Neuronal stem cell (in vitro differentiated cells): ENCODE results near the gene UTP25.

ENCODE experiments used
- DNase-seq: peaks from one replicate; pipeline ENCODE4 v3.0.0-alpha.2; 2013; ENCODE audit warnings: low spot score
- H2AFZ ChIP-seq: one replicate; pipeline ENCODE4 v1.6.1; 2013; ENCODE audit warnings: mild to moderate bottlenecking, low read length, inconsistent platforms
- H2AK5ac ChIP-seq: 2 replicates; pipeline ENCODE4 v1.6.1; 2013; ENCODE audit warnings: low read depth, mild to moderate bottlenecking, inconsistent platforms, low read length, moderate library complexity, mixed read lengths
- H2BK120ac ChIP-seq: 2 replicates; pipeline ENCODE4 v1.6.1; 2013; ENCODE audit warnings: low read depth, mild to moderate bottlenecking, inconsistent platforms, low read length, moderate library complexity, mixed read lengths
- H2BK12ac ChIP-seq: one replicate; pipeline ENCODE4 v1.6.1; 2013; ENCODE audit warnings: low read length, inconsistent platforms
- H2BK15ac ChIP-seq: 2 replicates; pipeline ENCODE4 v1.6.1; 2013; ENCODE audit warnings: mild to moderate bottlenecking, low read length, inconsistent platforms, mixed read lengths
- H2BK5ac ChIP-seq: one replicate; pipeline ENCODE4 v1.6.1; 2013; ENCODE audit warnings: inconsistent platforms, mild to moderate bottlenecking, low read length, moderate library complexity
- H3K14ac ChIP-seq: one replicate; pipeline ENCODE4 v1.6.1; 2013; ENCODE audit warnings: low read length, inconsistent platforms
- H3K18ac ChIP-seq: 2 replicates; pipeline ENCODE4 v1.6.1; 2013; ENCODE audit warnings: low read length, inconsistent platforms
- H3K23ac ChIP-seq: 2 replicates; pipeline ENCODE4 v1.6.1; 2013; ENCODE audit warnings: low read depth, mild to moderate bottlenecking, mixed read lengths, low read length, inconsistent platforms; ENCODE audit not compliant: poor library complexity
- H3K27ac ChIP-seq: replicated peaks from 3 replicates; pipeline ENCODE4 v1.5.1; 2013; ENCODE audit warnings: low read length, inconsistent platforms
- H3K27me3 ChIP-seq, 3 experiments: 2 replicates each; pipeline ENCODE4 v1.6.1; 2013; ENCODE audit warnings: low read length in 3 of 3, mild to moderate bottlenecking in 2 of 3, inconsistent platforms in 1 of 3, low read depth in 1 of 3, mixed read lengths in 1 of 3, moderate library complexity in 1 of 3; ENCODE audit not compliant: control insufficient read depth in 3 of 3, insufficient read depth in 3 of 3
- H3K36me3 ChIP-seq, 2 donors: replicated peaks in 1 of 2; 2 replicates each; pipeline ENCODE4 v1.6.1; 2013; ENCODE audit warnings: low read length in 2 of 2; ENCODE audit not compliant: control insufficient read depth in 2 of 2, insufficient read depth in 2 of 2
- H3K4ac ChIP-seq: 2 replicates; pipeline ENCODE4 v1.6.1; 2013; ENCODE audit warnings: inconsistent platforms, mild to moderate bottlenecking, low read length, moderate library complexity
- H3K4me1 ChIP-seq, 2 donors: 1 replicate in 1 of 2; 2 replicates in 1 of 2; pipeline ENCODE4 v1.6.1; 2013; ENCODE audit warnings: low read length in 2 of 2, low read depth in 1 of 2; ENCODE audit not compliant: control insufficient read depth in 2 of 2, insufficient read depth in 1 of 2
- H3K4me2 ChIP-seq: one replicate; pipeline ENCODE4 v1.6.1; 2013; ENCODE audit warnings: mild to moderate bottlenecking, low read length, inconsistent platforms; ENCODE audit not compliant: insufficient read depth, poor library complexity, severe bottlenecking
- H3K4me3 ChIP-seq, 2 donors: 2 replicates each; pipeline ENCODE4 v1.5.1; 2013; ENCODE audit warnings: low read length in 2 of 2, mild to moderate bottlenecking in 2 of 2, inconsistent platforms in 1 of 2, moderate library complexity in 1 of 2
- H3K79me1 ChIP-seq: one replicate; pipeline ENCODE4 v1.6.1; 2013; ENCODE audit warnings: low read depth, mild to moderate bottlenecking, inconsistent platforms, low read length, moderate library complexity
- H3K9ac ChIP-seq: one replicate; pipeline ENCODE4 v1.6.1; 2013; ENCODE audit warnings: mild to moderate bottlenecking, low read depth, low read length, inconsistent platforms; ENCODE audit not compliant: poor library complexity
- H3K9me3 ChIP-seq, 2 donors: replicated peaks in 1 of 2; 2 replicates each; pipeline versions ENCODE3 to v1.6.1; 2013; ENCODE audit warnings: low read length in 2 of 2, mild to moderate bottlenecking in 2 of 2, inconsistent platforms in 1 of 2, low read depth in 1 of 2, mixed read lengths in 1 of 2, moderate library complexity in 1 of 2; ENCODE audit not compliant: control insufficient read depth in 2 of 2, insufficient read depth in 1 of 2
- H4K8ac ChIP-seq: one replicate; pipeline ENCODE4 v1.6.1; 2013; ENCODE audit warnings: low read depth, mild to moderate bottlenecking, inconsistent platforms, low read length, moderate library complexity
- H4K91ac ChIP-seq: one replicate; pipeline ENCODE4 v1.6.1; 2013; ENCODE audit warnings: low read length, low read depth, mild to moderate bottlenecking, inconsistent platforms; ENCODE audit not compliant: poor library complexity
- WGBS, 2 donors: extraction: QIAGEN DNeasy Blood & Tissue Kit; methylation state at CpG; one replicate each; pipeline ENCODE4 v1.1.7; 2013; ENCODE audit warnings: missing lambda C conversion rate in 2 of 2, mixed read lengths in 1 of 2; ENCODE audit not compliant: insufficient read length in 2 of 2, insufficient replicate concordance in 1 of 2; ENCODE audit errors: extremely low coverage in 2 of 2; 5-methylcytosine and 5-hydroxymethylcytosine counted together

UTP25 gene

GRCh38 chr1:209797978-209798639, 29.7 kb upstream of the UTP25 start:
- Histone ChIP-seq H3K27me3 (peaks cover 0 to 70% (median 0%) of the 10 kb centered on the region in 3 experiments), H3K14ac (no peak overlapping the region), H2BK5ac (no peak overlapping the region), H3K27ac (no peak overlapping the region), H3K79me1 (no peaks in the 10 kb centered on the region), H3K4me1 (no peaks in the 10 kb centered on the region), H3K36me3 (no peaks in the 10 kb centered on the region), H2BK12ac (no peak overlapping the region), H2AK5ac (no peak overlapping the region), H3K9me3 (no peaks in the 10 kb centered on the region), H2BK120ac (no peak overlapping the region), H3K4ac (no peak overlapping the region), H3K9ac (no peak overlapping the region), H4K8ac (no peak overlapping the region), H3K18ac (no peak overlapping the region), H2AFZ (no peak overlapping the region), H3K23ac (no peak overlapping the region), H4K91ac (no peak overlapping the region), H2BK15ac (no peak overlapping the region), H3K4me2 (no peak overlapping the region), H3K4me3 (no peak overlapping the region)
- no peak for DNase-seq
- WGBS, 2 donors = no CpG with 5 or more reads among the region's 9 CpGs

GRCh38 chr1:209800984-209801834, 26.6 kb upstream of the UTP25 start:
- Histone ChIP-seq H3K23ac (no peak overlapping the region), H2BK5ac (no peak overlapping the region), H4K8ac (no peak overlapping the region), H2BK12ac (no peak overlapping the region), H3K18ac (no peak overlapping the region), H3K4me2 (no peak overlapping the region), H3K9ac (no peak overlapping the region), H2AFZ (no peak overlapping the region), H2BK15ac (no peak overlapping the region), H3K9me3 (peaks cover 0 to 4% of the 10 kb centered on the region in 2 donors), H3K4me3 (no peak overlapping the region), H3K36me3 (no peaks in the 10 kb centered on the region), H3K27me3 (peaks cover 0 to 88% (median 21%) of the 10 kb centered on the region in 3 experiments), H2BK120ac (no peak overlapping the region), H3K4me1 (peaks cover 0 to 3% of the 10 kb centered on the region in 2 donors), H3K14ac (no peak overlapping the region), H3K27ac (no peak overlapping the region), H3K4ac (no peak overlapping the region), H2AK5ac (no peak overlapping the region), H3K79me1 (no peaks in the 10 kb centered on the region), H4K91ac (no peak overlapping the region)
- no CpG with 5 or more reads among the region's 5 CpGs for WGBS, 2 donors
- DNase-seq = no peak

DNA sequence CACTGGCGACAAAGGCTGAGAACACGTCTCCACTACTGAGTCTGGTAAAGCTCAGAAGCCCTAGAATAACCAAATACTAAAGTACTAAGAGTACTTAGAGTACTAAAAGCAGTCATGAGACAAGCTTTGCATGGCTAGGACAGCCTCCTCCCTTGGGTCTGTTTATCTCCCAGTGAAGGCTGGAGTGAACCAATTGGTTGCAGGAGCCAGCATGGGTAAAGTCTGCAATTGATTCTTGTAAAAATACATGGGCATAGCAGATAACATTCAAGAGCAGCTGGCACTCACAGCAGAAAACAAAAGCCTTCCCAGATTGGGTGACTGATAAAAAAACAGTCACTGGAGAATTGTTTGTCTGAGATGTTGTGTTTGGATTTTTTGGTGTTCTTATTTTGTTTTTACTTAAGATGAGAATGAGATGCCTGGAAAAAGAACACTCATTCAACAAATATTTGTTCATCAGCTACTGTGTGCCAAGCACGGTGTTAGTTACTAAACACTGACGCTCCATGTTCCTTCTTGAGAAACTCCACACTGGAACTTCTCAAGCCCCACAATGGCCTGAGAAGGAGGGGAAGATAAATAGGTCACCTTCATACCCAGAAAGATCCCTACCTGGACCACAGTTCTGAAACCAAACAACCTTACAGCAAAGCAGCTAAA, 25.5 kb upstream of the UTP25 start:
- WGBS, 2 donors = no CpG with 5 or more reads among the region's 4 CpGs
- Histone ChIP-seq H2BK120ac (no peak overlapping the region), H3K27me3 (peaks cover 0 to 89% (median 21%) of the 10 kb centered on the region in 3 experiments), H3K23ac (no peak overlapping the region), H2AK5ac (no peak overlapping the region), H3K4ac (no peak overlapping the region), H4K91ac (no peak overlapping the region), H3K4me2 (no peak overlapping the region), H3K9ac (no peak overlapping the region), H3K27ac (no peak overlapping the region), H4K8ac (no peak overlapping the region), H3K36me3 (no peaks in the 10 kb centered on the region), H2BK5ac (no peak overlapping the region), H2BK12ac (no peak overlapping the region), H2AFZ (no peak overlapping the region), H3K9me3 (peaks cover 0 to 4% of the 10 kb centered on the region in 2 donors), H3K18ac (no peak overlapping the region), H3K14ac (no peak overlapping the region), H2BK15ac (no peak overlapping the region), H3K4me1 (peaks cover 0 to 5% of the 10 kb centered on the region in 2 donors), H3K4me3 (no peak overlapping the region), H3K79me1 (no peaks in the 10 kb centered on the region)
- DNase-seq = no peak

- Histone ChIP-seq H2BK15ac (no peak overlapping the region), H3K4ac (no peak overlapping the region), H3K79me1 (no peaks in the 10 kb centered on the region), H3K4me1 (peaks cover 0 to 5% of the 10 kb centered on the region in 2 donors), H2BK5ac (no peak overlapping the region), H3K18ac (no peak overlapping the region), H2AFZ (no peak overlapping the region), H2AK5ac (no peak overlapping the region), H3K4me2 (no peak overlapping the region), H3K4me3 (no peak overlapping the region), H4K91ac (no peak overlapping the region), H2BK120ac (no peak overlapping the region), H2BK12ac (no peak overlapping the region), H3K9ac (no peak overlapping the region), H3K27me3 (peaks cover 0 to 84% (median 21%) of the 10 kb centered on the region in 3 experiments), H3K23ac (no peak overlapping the region), H3K36me3 (no peaks in the 10 kb centered on the region), H4K8ac (no peak overlapping the region), H3K9me3 (peaks cover 0 to 4% of the 10 kb centered on the region in 2 donors), H3K14ac (no peak overlapping the region), H3K27ac (no peak overlapping the region)
- no peak for DNase-seq
- WGBS, 2 donors = no CpG with 5 or more reads among the region's 4 CpGs
Measured at GRCh38 chr1:209802780-209803152, 25.0 kb upstream of the UTP25 start.
